Measurements from ENCODE around the gene FNDC3B. TPM values are rescaled to one million over a fixed set of nuclear protein-coding genes. Genes with fewer than 3 reads are reported as not detected.

FNDC3B gene
- total and polyA plus RNA-seq, 2 of the 8 experiments (the other 6 are each of a cell fraction or from before 2014, with no cell fraction given) = 14.1 to 44.4 TPM

GRCh38 chr3:172074032-172074431 lies 34.7 kb downstream of the FNDC3B start (continued):
- no peak for TF ChIP-seq CHD7 (IDR thresholded peaks at IDR 0.05; ENCODE audit: insufficient replicate concordance, low read length)
- TF ChIP-seq, protein P1, sequence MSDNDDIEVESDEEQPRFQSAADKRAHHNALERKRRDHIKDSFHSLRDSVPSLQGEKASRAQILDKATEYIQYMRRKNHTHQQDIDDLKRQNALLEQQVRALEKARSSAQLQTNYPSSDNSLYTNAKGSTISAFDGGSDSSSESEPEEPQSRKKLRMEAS (IDR thresholded peaks at IDR 0.05) = no peak
- TF ChIP-seq CTCF (IDR thresholded peaks at IDR 0.05; ENCODE audit: control extremely low read depth in 1 of 3, insufficient read depth in 1 of 3, low read depth in 1 of 3, low read length in 3 of 3) = no peak
- no peak for TF ChIP-seq POLR2AphosphoS5 (IDR thresholded peaks at IDR 0.05; ENCODE audit: low read depth, low read length)
- no peak for TF ChIP-seq MAFK (IDR thresholded peaks at IDR 0.05; ENCODE audit: low read depth, low read length)
- no peak for TF ChIP-seq TCF12 (IDR thresholded peaks at IDR 0.05; ENCODE audit: low read depth, low read length)
